NCI-H82 (cell line): Measurements from ENCODE around the gene TOX2.

Source experiments
- DNase-seq: peaks from one replicate; lab custom pipeline; 2025; lab: John Stamatoyannopoulos, UW

Gene TOX2

DNA sequence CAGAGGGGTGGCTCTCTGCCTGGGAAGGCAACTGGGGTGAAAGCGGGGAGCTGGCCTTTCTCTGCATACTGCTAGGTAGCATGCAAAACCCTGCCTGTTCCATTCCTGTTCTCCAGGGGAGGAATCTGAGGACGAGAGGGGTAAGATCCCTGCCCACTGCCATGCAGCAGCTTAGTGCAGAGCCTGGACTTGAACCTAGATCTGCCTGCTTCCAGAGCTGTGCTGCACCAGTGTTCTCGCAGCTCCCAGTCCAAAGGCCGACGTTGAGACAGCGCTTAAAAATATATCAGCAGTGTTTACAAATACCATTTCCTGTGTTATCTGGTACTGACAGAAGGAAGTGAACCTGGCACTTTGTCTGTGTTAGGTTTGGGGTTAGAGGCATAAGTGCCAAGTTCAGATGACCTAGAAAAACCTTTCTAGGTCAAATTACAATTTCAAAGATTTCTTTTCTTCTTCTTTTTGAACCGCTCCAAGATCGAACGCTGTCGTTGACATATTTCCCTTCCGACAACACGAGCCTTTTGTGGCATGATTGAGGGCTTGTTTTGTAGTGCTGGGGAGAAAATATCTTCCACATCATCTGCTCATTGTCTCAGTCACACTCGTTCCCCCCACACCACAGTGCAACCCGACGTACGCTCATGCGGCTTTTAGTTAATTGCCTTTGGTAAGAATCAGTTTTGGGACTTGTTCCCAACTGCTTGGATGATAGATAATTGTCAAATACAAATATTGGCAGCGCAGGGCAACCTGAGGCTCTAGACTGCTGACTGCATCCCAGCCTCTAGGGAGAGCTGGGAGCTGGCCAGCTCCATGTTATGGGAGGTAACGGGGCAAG lies 44.6 kb downstream of the TOX2 start:
- DNase-seq = no peak

DNA sequence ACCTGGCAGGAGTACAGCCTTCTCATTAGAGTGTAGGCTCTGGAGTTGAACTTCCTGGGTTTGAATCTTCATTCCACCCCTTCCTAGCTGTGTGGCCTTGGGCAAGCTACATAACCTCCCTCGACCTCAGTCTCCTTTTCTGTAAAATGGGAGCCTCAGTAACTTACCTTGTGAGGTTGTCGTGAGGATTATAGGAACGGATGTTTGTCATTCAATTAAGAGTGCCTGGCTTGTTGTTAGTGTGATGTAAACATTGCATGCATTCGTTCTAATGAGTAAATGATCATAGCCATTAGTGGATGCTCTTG lies 45.2 kb downstream of the TOX2 start:
- no peak for DNase-seq

DNA sequence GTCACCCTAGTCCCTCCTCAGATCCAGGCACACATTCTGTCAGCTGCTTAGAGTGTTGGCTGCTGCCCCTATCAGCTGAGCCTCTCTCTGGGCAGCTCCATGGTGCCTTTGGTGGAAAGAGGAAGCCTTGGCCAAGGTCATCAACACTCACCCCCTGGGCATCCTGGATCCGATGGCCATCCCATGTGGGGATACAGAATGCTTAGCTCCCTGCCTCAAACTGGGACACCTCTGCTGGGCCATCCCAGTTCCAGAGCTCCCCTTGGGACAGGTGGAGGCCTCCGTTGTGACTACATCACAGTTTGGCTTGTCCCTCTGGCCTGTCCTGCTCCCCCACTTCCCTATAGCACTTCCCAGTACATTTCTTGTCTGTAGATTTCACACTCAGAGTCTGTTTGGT lies 45.6 kb downstream of the TOX2 start:
- DNase-seq = no peak

DNA sequence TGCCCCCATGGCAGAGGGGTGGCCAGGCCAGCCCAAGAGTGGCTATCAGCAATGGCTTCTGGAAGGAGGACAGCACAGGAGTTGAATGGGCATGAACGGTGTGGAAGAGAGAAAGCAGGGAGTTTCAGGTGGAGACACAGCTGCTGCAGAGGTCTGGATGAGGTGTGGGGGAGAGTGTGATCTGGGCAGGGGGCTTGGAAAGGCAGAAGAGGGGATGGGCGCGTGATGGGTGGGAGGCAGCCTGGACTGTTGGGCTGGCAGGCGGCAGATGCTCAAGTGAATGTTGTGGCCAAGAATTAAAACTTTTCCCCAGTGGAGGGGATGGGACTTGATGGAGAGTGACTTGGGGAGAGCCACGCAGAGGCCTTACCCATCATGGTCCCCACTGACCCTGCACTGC lies 46.5 kb downstream of the TOX2 start:
- DNase-seq = no peak

DNA sequence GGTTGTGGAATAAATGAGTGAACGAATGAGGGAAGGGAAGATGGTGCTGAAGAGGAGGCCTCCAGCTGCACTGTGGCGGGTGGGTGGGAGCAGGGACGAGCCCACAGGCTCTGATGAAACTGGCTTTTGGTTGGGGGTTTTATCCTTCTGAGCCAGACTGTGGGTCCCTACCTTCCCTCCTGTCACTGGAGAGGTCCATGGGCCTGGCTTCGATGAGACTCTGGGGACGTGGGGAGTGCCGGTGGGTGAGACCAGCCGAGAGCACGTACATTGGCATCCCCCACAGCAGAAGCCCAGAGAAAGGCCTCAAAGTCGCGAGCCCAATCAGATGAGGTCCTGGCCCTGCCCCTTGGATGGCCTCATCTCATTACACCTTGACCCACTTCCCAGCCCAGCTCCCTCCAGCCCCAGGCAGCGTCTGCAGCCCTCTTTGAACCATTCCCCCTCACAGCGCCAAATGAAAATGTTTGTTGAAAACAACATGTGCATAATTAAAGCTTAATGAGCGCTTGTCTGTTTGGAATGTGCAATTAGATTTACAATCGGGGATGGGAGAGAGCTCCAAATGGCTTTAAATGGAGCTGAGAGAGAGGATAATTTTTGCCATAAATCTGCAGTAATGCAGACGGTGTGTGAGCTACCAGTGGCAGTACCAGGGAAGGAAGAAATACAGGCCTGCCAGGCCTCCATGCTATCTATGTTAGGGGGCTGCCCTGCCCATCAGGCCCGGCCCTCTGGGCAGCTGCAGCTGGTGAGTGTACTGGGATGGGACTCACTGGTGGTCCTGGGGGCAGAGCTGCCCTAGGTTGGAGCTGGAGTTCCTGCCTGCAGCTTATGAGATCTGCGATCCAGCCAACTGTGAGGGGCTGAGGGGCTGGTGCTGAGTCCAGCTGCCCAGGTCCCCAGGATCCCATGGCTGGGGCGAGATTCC lies 47.2 kb downstream of the TOX2 start:
- DNase-seq = no peak

DNA sequence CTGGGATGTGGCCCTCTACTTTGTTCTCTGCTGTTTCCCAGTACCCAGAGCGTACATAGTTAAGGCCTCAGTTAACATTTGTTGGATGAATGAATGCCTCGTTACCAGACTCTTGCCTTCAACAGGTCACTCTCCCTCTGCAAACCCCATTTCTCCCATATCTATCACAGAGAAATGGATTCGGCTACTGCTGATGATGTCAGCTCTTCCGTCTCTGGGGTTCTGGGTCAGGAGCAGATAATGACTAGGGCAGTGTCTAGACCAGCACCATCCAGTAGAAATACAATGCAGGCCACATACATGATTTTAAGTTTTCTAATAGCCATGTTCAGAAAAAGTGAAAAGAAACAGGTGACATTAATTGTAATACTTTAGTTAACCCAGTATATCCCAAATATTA lies 47.9 kb downstream of the TOX2 start:
- DNase-seq = no peak

DNA sequence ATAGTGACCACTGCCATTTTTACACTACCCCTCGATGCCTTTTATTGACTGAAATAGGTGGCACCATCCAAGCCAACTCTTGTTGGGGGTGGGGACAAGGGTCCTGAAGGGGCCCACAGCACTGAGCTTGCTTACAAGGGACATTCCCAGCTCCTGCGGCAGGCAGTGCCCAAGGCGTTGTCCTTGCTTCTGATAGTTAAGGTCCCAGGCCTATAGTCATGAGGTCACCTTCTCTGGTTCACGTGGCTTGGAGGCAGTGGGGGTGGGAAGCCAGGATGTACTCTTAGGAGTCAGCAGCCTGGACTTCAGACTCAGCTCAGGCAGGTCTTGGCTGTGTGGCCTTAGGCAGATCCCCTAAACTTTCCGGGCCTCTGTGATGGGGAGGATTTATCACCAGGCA lies 48.6 kb downstream of the TOX2 start:
- no peak for DNase-seq

DNA sequence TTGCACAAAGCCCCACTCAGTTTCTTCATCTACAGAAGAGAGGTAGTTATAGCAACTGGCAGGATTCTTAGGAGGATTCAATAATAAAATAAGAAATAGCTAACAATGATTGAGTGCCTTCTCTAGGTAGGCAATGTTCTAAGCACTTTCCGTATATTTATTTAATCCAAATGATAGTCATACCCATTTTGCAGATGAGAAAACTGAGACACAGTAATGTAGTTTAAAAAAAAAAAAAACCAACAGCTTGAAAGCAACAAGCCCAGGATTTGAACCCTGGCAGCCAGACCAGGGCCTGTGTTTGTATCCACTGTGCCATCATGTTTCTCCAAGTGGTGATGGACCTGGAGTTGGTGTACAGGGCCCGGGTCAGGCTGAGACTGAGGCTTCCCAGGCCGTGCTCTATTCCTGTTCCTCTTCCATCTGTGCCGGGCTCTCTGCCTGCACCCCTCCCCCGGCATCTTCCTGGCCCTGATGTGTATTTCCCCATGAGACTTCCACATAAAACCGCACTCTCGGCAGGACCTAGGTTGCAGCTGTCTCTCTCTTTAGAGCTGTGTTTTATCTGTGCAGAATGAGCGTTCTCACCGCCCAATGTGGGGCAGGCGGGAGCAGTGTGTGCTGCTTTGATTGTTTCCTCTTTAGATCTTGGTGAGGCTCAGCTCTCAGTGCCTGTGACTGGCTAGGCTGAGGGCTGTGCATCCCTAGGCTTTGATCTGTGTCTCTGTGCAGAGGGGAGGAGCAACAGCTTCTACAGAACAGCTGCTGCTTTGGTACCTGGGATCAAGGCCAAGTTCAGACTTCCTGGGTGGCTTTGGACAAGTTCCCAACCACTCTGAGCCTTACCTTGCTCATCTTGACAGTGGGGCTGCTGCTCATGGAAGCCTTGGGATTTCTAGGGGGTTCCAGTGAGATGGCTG lies 49.5 kb downstream of the TOX2 start:
- DNase-seq = no peak

DNA sequence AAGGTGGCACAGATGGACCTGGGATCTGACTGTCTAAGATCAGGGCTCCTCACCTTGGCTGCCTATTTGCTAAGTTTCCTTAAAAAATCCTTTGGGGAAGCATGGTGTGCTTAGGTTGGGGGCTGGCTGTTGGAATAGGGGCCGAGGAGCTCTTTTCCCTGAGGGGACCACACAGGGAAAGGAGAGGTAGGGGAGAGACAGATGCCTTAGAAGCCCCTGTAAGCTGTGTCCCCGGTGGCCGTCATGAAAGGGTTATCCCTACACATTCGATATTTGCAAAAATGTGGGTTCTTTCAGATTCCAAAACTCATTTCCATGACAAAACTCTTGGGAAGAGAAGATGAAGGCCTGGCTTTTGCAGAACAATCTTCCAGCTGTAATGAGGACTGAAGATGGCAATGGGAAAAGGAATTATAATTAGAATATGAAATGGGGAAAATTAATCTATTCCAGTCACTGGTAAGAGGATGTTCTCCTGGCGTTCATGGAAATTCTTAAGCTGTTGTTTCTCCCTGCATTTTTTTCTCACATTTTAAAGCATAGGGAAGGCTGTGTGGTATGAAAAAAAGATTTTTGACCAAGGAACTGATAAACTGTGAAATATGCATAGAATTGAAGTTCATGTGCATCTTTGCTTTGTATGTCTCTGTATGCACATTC lies 53.8 kb downstream of the TOX2 start:
- no peak for DNase-seq

DNA sequence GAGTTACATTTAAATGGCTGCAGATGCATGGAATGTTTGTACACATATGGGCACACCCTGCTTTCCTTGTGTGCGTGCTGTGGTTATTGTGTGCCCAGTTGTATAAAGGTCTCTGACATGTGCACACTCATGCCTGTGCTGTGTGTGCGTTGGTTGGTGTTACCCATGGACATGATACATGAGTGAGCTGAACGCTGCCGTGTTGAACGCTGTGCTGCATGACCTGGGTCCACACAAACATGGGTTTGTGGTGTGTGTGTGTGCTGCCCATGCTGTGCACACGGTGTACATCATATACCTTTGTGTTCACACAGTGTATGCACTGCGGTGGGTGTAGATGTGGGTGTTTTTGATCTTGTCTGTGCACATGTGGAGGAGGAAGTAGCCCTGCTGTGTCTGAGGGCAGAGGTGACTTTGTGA lies 54.4 kb downstream of the TOX2 start:
- DNase-seq = no peak

DNA sequence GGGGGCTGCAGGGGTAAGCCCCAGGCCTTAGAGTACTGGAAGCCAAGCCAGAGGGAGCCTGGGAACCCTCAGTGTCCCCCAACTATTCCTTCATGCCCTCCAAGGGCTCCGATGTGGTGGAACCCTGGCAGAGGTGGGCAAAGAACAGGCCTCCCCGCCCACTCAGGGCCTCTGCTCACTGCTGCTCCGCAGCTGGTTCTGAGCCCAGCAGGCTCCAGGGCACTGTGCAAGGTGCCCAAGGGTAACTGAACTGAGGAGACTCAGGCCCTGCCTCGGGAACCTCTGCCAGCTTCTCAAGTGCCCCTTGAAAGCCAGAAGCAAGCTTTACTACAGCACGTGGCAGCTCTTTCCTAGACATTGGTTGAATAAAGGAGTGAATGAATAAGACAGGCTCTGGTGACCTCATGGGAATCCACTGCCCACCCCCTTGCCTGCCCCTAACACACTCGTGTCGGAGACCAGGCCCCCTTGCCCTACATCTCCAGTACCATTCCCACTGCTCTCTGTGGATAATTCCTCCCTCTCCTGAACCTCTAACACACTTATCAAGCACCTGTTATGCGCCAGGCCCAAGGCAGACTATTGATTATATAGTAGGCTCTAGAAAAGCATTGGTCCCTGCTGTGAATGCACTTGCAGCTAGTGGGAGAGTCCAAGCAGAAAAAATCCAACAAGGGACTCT lies 55.0 kb downstream of the TOX2 start:
- no peak for DNase-seq

DNA sequence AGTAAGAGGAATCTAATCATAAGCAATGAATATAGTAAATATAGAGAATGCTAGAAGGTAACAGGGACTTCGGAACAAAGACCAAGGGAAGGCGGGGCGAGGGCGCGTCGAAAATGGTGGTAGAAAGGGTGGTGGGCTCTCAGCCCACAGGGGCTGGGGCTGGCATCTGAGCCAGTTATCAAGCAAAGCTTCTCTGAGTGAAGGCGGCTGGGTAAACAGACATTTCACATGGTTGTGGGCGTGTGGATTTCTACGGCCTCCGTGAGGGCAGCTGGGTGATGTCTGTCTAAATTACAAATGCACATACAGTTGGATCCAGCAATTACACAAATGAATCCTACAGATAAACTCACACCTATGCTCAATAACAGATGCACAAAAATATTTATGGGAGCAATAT lies 56.6 kb downstream of the TOX2 start:
- DNase-seq = no peak

DNA sequence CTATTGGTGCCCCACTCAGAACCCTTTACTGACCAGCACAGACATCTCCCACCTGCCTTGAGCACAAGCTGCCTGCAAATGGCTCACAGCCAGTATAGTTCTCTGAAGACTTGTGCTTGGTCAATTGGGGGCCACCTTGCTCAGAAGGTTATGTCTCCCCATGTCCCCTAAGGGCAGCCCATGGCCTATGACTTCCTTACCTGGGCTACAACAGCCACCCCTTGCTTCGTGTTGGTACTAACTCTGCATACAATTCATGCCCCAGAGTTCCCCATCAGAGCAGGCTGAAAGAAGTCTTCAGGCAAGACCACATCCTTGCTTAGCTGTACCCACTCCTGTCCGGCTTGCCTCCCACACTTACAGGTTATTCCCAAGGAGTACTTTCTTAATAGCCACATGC lies 57.4 kb downstream of the TOX2 start:
- no peak for DNase-seq

DNA sequence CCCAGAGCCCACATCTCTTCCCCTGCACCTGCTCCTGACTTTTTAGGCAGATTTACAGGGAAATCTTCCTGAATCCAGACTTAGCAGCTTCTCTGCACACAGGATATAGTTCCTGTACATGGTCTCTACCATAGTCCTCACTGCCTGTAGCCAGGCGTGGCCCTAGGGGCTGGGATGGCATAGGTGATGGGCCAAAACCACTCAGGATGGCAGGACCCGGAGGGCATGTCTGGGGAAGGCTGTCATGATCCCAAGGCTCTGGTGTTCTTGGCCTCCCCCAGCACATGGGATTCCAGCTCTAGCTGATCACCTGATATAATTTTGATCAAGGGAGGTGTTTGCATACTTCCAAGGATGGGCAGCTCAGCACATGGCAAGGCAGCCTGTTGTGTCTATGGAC lies 58.0 kb downstream of the TOX2 start:
- DNase-seq = no peak

DNA sequence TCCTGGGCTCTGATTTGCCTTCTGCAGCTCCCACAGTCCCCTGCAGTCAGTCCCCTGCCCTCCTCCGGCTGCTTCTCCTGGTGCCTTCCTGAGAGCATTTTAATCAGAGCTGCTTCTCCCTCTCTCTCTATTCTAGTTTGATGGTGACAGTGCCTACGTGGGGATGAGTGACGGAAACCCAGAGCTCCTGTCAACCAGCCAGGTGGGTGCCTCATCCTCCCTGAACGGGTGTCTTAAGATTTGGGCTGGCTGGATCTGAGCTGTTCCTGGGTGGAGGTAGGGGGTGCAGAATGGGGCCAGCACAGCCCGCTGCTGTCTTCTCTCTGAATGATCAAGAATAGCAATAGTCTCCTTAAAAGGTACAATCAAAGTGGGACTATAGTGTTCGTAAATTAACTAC lies 58.6 kb downstream of the TOX2 start:
- no peak for DNase-seq

DNA sequence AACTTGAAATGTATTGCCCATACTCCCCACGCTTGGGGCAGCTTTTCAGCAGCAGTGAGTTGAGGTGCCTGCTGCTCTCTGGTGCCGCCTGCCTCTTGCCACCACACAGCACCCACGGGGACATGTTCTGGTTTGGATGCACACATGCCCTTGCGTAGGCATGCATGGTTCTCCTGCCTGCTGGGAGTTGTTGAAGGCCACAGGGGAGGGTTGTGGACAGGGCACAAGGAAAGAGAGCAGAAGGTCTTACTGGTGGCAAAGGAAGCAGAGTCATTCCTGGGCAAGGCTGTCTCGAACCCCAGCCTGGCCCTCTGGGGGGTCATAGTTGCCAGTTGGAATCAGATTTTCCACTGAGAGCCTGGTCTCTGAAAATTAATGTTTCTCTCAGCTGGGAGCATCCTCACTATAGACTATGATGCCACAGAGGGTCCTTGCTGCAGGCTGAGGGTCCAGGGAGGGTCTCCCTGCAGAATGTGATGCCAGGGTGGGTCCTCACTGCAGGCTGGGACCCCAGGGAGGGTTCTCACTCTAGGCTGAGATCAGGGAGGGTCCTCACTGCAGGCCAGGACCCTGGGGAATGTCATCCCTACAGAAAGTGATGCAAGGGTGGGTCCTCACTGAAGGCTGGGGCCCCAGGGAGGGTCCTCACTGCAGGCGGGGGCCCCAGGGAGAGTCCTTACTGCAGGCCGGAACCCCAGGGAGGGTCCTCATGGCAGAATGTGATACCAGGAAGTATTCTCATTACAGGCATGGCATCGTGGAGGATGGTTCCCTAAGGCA lies 59.2 kb downstream of the TOX2 start:
- DNase-seq = no peak

DNA sequence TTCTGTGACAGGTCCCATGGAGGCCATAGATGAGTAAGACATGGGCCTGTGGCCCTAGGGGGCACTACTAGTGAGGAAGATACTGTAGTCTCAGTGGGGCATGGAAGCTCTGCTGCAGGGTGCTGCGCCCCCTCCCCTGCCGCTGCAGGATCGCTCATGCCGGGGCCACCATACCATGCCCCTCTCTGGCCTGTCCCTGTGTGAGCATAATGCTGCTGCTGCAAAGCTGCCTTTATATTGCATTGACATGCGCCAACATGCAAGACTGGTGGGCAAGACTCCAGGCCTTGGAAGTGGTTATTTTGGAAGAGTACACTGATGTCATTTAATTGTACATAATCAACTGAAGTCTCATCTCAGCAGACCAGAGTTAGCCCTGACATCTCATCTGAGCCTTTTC lies 60.0 kb downstream of the TOX2 start:
- no peak for DNase-seq

DNA sequence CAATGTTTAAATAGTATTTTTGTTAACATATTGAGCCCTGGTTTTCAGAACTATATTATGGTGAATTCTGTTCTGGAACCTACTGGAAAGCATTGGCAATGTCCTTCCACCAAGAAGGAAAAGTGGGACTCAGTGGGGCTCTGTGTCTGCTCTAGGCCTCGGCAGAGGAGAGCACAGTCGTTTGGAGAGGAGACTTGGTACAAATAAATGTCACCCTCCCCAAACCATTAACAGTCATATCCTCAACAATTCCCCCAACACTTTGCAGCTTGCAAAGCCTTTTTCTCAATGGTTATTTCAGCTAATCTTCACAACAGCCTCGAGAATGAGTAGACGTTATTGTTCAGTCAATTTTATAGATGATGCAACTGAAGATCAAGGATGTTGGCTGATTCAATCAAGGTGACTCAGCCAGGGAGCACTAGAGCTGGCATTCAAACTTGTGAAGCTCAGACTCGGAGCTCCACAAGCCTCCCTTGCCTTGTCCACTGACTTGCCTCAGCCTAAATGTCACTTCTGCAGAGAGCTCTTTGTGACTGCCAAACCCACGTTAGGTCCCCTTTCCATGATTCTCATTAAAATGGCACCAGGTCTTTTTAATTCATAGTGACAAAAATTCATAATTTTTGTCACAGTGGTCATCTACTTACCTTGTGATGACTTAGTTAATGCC lies 60.6 kb downstream of the TOX2 start:
- DNase-seq = no peak

DNA sequence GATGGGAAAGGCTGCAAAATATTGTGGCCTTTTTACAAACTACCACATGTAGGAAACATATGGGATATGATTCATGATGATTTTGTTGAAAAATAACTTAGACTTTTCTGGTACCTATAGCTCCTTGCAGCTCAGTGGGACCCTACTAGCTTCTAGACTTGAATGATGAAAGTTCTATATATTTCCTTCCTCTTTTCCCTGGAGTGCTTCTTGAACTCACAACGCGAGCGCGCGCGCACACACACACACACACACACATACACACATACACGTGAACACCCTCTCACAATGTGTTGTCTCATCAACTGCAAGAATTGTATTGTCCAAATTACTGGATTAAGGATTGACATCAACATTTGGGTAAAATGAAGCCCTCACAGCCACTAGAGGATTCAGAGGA lies 61.9 kb downstream of the TOX2 start:
- no peak for DNase-seq

DNA sequence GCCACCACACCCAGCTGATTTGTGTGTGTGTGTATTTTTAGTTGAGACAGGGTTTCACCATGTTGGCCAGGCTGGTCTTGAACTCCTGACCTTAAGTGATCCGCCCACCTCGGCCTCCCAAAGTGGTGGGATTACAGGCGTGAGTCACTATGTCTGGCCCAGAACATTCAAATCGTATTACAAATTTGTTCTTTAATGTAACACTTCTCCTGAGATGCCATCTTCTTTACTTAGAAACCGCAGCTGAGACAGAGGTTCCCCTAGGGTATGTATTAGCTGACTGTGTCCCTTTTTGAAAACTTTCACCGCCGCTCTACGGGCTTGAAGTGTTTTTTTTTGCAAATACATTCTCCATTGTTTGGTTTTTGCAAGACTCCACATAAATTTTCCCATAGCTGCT lies 62.6 kb downstream of the TOX2 start:
- no peak for DNase-seq
